Endothelial cell of umbilical vein (primary cell): Measurements from ENCODE around the gene CCDC85A. TPM values are rescaled to one million over a fixed set of nuclear protein-coding genes. Genes with fewer than 3 reads are reported as not detected.

Source experiments
- BruUV-seq: library from RNA; stranded (reverse); fragments of 400-500 nt; replicated peaks from 2 replicates; lab custom pipeline; 2021; lab: Mats Ljungman, UMichigan
- CTCF ChIA-PET: fragments of 300-600, 350-600 bp; sonication (Branson Sonifier 250); formaldehyde crosslinking; loops from one replicate; lab custom pipeline; 2021; ENCODE audit warnings: antibody characterized with exemption, inconsistent platforms; lab: Charles Lee
- POLR2A ChIA-PET: fragments of 300-600, 350-600 bp; sonication (Branson Sonifier 250); formaldehyde crosslinking; loops from one replicate; lab custom pipeline; 2021; ENCODE audit warnings: antibody characterized with exemption, inconsistent platforms; lab: Charles Lee
- DNase-seq: peaks from one replicate; pipeline ENCODE4 v3.0.0-alpha.2; 2011; ENCODE audit warnings: low read depth, low spot score
- FAIRE-seq: peaks from 2 replicates; lab custom pipeline; 2011; peaks lifted over from hg19 to GRCh38; lab: Jason Lieb, UNC
- H2AFZ ChIP-seq: 2 replicates; pipeline ENCODE4 v1.6.0; 2012; ENCODE audit warnings: low read depth, low read length, control low read depth, inconsistent platforms
- H3K27ac ChIP-seq: 2 replicates; pipeline ENCODE4 v1.5.1; 2011; ENCODE audit warnings: low read depth, mild to moderate bottlenecking, control low read depth, low read length, moderate library complexity; ENCODE audit not compliant: insufficient read depth
- H3K27me3 ChIP-seq, 2 experiments: 2 replicates each; pipeline versions ENCODE4 v1.6.0 to v1.6.1; 2011; ENCODE audit warnings: low read length in 2 of 2, mixed read lengths in 1 of 2; ENCODE audit not compliant: control insufficient read depth in 2 of 2, insufficient read depth in 2 of 2
- H3K36me3 ChIP-seq, 2 experiments: 2 replicates in 1 of 2; 3 replicates in 1 of 2; pipeline ENCODE4 v1.5.1; 2011; ENCODE audit warnings: low read length in 2 of 2, mild to moderate bottlenecking in 1 of 2, moderate library complexity in 1 of 2; ENCODE audit not compliant: control insufficient read depth in 2 of 2, insufficient read depth in 2 of 2; ENCODE audit errors: extremely low read depth in 1 of 2
- H3K4me1 ChIP-seq: 3 replicates; pipeline ENCODE4 v1.5.1; 2011; ENCODE audit warnings: mild to moderate bottlenecking, low read length; ENCODE audit not compliant: control insufficient read depth, insufficient read depth; ENCODE audit errors: extremely low read depth
- H3K4me2 ChIP-seq: 2 replicates; pipeline ENCODE4 v1.6.1; 2011; ENCODE audit warnings: low read length, control low read depth, mixed read lengths; ENCODE audit not compliant: insufficient read depth
- H3K4me3 ChIP-seq, 3 experiments: fragments of 200-600 bp in 1 of 3; sonication (generic), shearing (Covaris generic) in 1 of 3; replicated peaks in 1 of 3; 2 replicates each; pipeline ENCODE4 v1.5.1; 2011 to 2016; ENCODE audit warnings: control low read depth in 3 of 3, low read length in 3 of 3, mild to moderate bottlenecking in 2 of 3, inconsistent platforms in 1 of 3, low read depth in 1 of 3, moderate library complexity in 1 of 3; ENCODE audit not compliant: insufficient read depth in 1 of 3
- H3K79me2 ChIP-seq: 2 replicates; pipeline ENCODE4 v1.6.0; 2012; ENCODE audit warnings: low read length, inconsistent platforms; ENCODE audit not compliant: control insufficient read depth, insufficient read depth
- H3K9ac ChIP-seq: replicated peaks from 2 replicates; pipeline ENCODE3; 2011; ENCODE audit warnings: low read length, control low read depth; ENCODE audit not compliant: insufficient read depth; ENCODE audit errors: extremely low read depth
- H3K9me1 ChIP-seq: replicated peaks from 3 replicates; pipeline ENCODE4 v1.6.0; 2011; ENCODE audit warnings: mild to moderate bottlenecking, low read length; ENCODE audit not compliant: control insufficient read depth, insufficient read depth; ENCODE audit errors: extremely low read depth
- H3K9me3 ChIP-seq: replicated peaks from 2 replicates; pipeline ENCODE4 v1.5.1; 2012; ENCODE audit warnings: low read length, inconsistent platforms; ENCODE audit not compliant: control insufficient read depth, insufficient read depth
- H4K20me1 ChIP-seq: replicated peaks from 2 replicates; pipeline ENCODE3; 2011; ENCODE audit warnings: mild to moderate bottlenecking, low read length; ENCODE audit not compliant: control insufficient read depth, insufficient read depth; ENCODE audit errors: extremely low read depth
- EZH2 ChIP-seq: IDR thresholded peaks from 2 replicates; pipeline ENCODE4 v1.6.1; 2012; ENCODE audit warnings: borderline replicate concordance, low read depth, mild to moderate bottlenecking, moderate library complexity, low read length, inconsistent platforms; ENCODE audit not compliant: severe bottlenecking
- FOS ChIP-seq: IDR thresholded peaks from 2 replicates; pipeline ENCODE4 v1.6.1; 2011; ENCODE audit warnings: mild to moderate bottlenecking, low read length, moderate library complexity, borderline replicate concordance; ENCODE audit not compliant: insufficient read depth
- GATA2 ChIP-seq: IDR thresholded peaks from 2 replicates; pipeline ENCODE4 v1.7.0; 2011; ENCODE audit warnings: low read depth, mild to moderate bottlenecking, moderate library complexity, mixed read lengths, low read length; ENCODE audit not compliant: insufficient read length, insufficient read depth
- MAX ChIP-seq: IDR thresholded peaks from 2 replicates; pipeline ENCODE4 v1.6.1; 2011; ENCODE audit not compliant: insufficient read depth, insufficient read length
- MYC ChIP-seq: IDR thresholded peaks from one replicate; pipeline ENCODE4 v1.6.1; 2011; ENCODE audit warnings: mild to moderate bottlenecking, low read depth, low read length
- POLR2A ChIP-seq: IDR thresholded peaks from 2 replicates; pipeline ENCODE4 v1.6.1; 2012; ENCODE audit warnings: low read depth, mild to moderate bottlenecking, control low read depth, low read length
- POLR2AphosphoS5 ChIP-seq: IDR thresholded peaks from 2 replicates; pipeline ENCODE4 v1.6.1; 2012; ENCODE audit warnings: low read depth, mild to moderate bottlenecking, control low read depth, low read length, moderate library complexity; ENCODE audit not compliant: insufficient read depth
- dilution Hi-C: fragments of 300-500 bp; cut with MboI; formaldehyde crosslinking; loops from one replicate; pipeline ENCODE4 v1.15.0; 2019; ENCODE audit warnings: low sequenced_read_pairs; ENCODE audit not compliant: extremely low pct_ligation_motif_present
- intact Hi-C: fragments of 100-400 bp; cut with micrococcal nuclease; formaldehyde crosslinking; loops from one replicate; pipeline ENCODE4 v1.10.0; 2022
- polyA plus RNA-seq, 4 experiments: library from polyadenylated mRNA; depleted of rRNA in 3 of 4; stranded (reverse) in 3 of 4; unstranded in 1 of 4; fragments of >200 nt; gene quantifications; 2 replicates each; pipeline versions ENCODE4 v1.2.1 to v1.2.3, GENCODE V29; 2011 to 2012; ENCODE audit warnings: missing spikeins in 1 of 4
- total RNA-seq: library from RNA; stranded (reverse); gene quantifications from 2 replicates; pipeline ENCODE4 v1.2.3, GENCODE V29; 2021

The CCDC85A gene
- total and polyA plus RNA-seq, 2 donors (not counting 3 experiments of a cell fraction or from before 2014, with no cell fraction given) = 5.1 to 10.4 TPM

- Histone ChIP-seq H3K9me3 (no peaks in the 10 kb centered on the region), H3K4me1 (no peaks in the 10 kb centered on the region), H2AFZ (no peak overlapping the region), H3K79me2 (no peaks in the 10 kb centered on the region), H3K9ac (no peak overlapping the region), H3K4me2 (no peak overlapping the region), H3K4me3 (no peak overlapping the region), H3K9me1 (no peaks in the 10 kb centered on the region), H4K20me1 (no peaks in the 10 kb centered on the region), H3K27ac (no peak overlapping the region), H3K27me3 (no peaks in the 10 kb centered on the region), H3K36me3 (no peaks in the 10 kb centered on the region)
- ChIA-PET POLR2A (no interaction called here), CTCF (no interaction called here)
- intact Hi-C loops = no loop called here
- TF ChIP-seq POLR2A (no peak), FOS (no peak), GATA2 (no peak), EZH2 (no peak), MYC (no peak)
- dilution Hi-C loops = no loop called here
- no peak for DNase-seq
- BruUV-seq = no TSS peak
- FAIRE-seq = no peak
Observed at GRCh38 chr2:56263876-56264275, 80.1 kb downstream of the CCDC85A start.

GRCh38 chr2:56266761-56267414, 83.1 kb downstream of the CCDC85A start:
- no peaks in the 10 kb centered on the region for H3K9me1 ChIP-seq
- no peaks in the 10 kb centered on the region for H3K27me3 ChIP-seq
- CTCF ChIA-PET = no interaction called here
- FAIRE-seq (no peak), DNase-seq (no peak)
- POLR2A ChIA-PET = no interaction called here
- no peak overlapping the region for H3K4me2 ChIP-seq
- no TSS peak for BruUV-seq
- no peak overlapping the region for H3K9ac ChIP-seq
- H3K9me3 ChIP-seq = no peaks in the 10 kb centered on the region
- no peak overlapping the region for H2AFZ ChIP-seq
- no peaks in the 10 kb centered on the region for H3K79me2 ChIP-seq
- H3K27ac ChIP-seq = no peak overlapping the region
- intact Hi-C loops (no loop called here), dilution Hi-C loops (no loop called here)
- no peaks in the 10 kb centered on the region for H3K4me1 ChIP-seq
- no peak for TF ChIP-seq POLR2AphosphoS5
- no peak for TF ChIP-seq MAX
- no peaks in the 10 kb centered on the region for H3K36me3 ChIP-seq
- H4K20me1 ChIP-seq = peaks cover 2% of the 10 kb centered on the region
- no peak overlapping the region for H3K4me3 ChIP-seq
